CD4-positive, alpha-beta T cell (primary cell): Measurements from ENCODE around the gene AQP7. TPM values are rescaled to one million over a fixed set of nuclear protein-coding genes. Genes with fewer than 3 reads are reported as not detected.

ENCODE experiments used
- ATAC-seq: fragments of 200-7000 bp; cut with Tn5 transposase; one replicate; pipeline ENCODE4 v1.10.0; 2022; ENCODE audit warnings: mild to moderate bottlenecking; ENCODE audit not compliant: poor library complexity
- CTCF ChIA-PET: fragments of 350-600 bp; sonication (Branson Sonifier 250); formaldehyde crosslinking; loops from one replicate; lab custom pipeline; 2021; ENCODE audit warnings: antibody characterized with exemption, inconsistent platforms; lab: Charles Lee
- POLR2A ChIA-PET: fragments of 350-600 bp; sonication (Branson Sonifier 250); formaldehyde crosslinking; loops from one replicate; lab custom pipeline; 2021; ENCODE audit warnings: antibody characterized with exemption, inconsistent platforms; lab: Charles Lee
- DNase-seq, 14 experiments: peaks; one replicate each; pipeline ENCODE4 v3.0.0-alpha.2; 2013 to 2020; ENCODE audit warnings: mixed read lengths in 2 of 14
- H3K27ac ChIP-seq, 2 donors: one replicate each; pipeline versions ENCODE4 v1.5.1 to v1.7.0; 2013; ENCODE audit warnings: low read length in 2 of 2, low read depth in 1 of 2, mild to moderate bottlenecking in 1 of 2
- H3K27me3 ChIP-seq, 2 experiments: 1 replicate in 1 of 2; 2 replicates in 1 of 2; pipeline versions ENCODE4 v1.6.1 to v1.7.0; 2013; ENCODE audit warnings: low read length in 2 of 2, control low read depth in 1 of 2, mild to moderate bottlenecking in 1 of 2, moderate library complexity in 1 of 2; ENCODE audit not compliant: insufficient read depth in 2 of 2, control insufficient read depth in 1 of 2
- H3K36me3 ChIP-seq: one replicate; pipeline ENCODE4 v1.6.1; 2013; ENCODE audit warnings: low read length, control low read depth; ENCODE audit not compliant: insufficient read depth
- H3K4me1 ChIP-seq: one replicate; pipeline ENCODE4 v1.6.1; 2013; ENCODE audit warnings: low read length, control low read depth; ENCODE audit not compliant: insufficient read depth
- H3K4me3 ChIP-seq: one replicate; pipeline ENCODE4 v1.5.1; 2013; ENCODE audit warnings: mild to moderate bottlenecking, low read length, moderate library complexity
- H3K9me3 ChIP-seq, 2 experiments: 1 replicate in 1 of 2; 2 replicates in 1 of 2; pipeline versions ENCODE4 v1.6.1 to v1.7.0; 2013; ENCODE audit warnings: low read length in 2 of 2, mild to moderate bottlenecking in 2 of 2, control low read depth in 1 of 2, moderate library complexity in 1 of 2; ENCODE audit not compliant: control insufficient read depth in 1 of 2, insufficient read depth in 1 of 2
- H3K27ac Mint-ChIP-seq: one replicate; pipeline ENCODE4 v1.8.0; 2020; ENCODE audit warnings: mixed read lengths
- H3K27me3 Mint-ChIP-seq: one replicate; pipeline ENCODE4 v1.8.0; 2021; ENCODE audit warnings: mixed read lengths
- H3K36me3 Mint-ChIP-seq: one replicate; pipeline ENCODE4 v1.8.0; 2021; ENCODE audit warnings: low read depth, mixed read lengths
- H3K4me1 Mint-ChIP-seq: one replicate; pipeline ENCODE4 v1.8.0; 2021; ENCODE audit warnings: low read depth, mixed read lengths
- H3K4me3 Mint-ChIP-seq: one replicate; pipeline ENCODE4 v1.8.0; 2020; ENCODE audit warnings: mild to moderate bottlenecking, mixed read lengths
- H3K9me3 Mint-ChIP-seq: one replicate; pipeline ENCODE4 v1.8.0; 2020; ENCODE audit warnings: mixed read lengths
- intact Hi-C, 2 experiments: fragments of 100-400 bp; cut with DNase I in 1 of 2; cut with micrococcal nuclease in 1 of 2; formaldehyde crosslinking; loops; one replicate each; pipeline versions ENCODE4 v1.15.1 to v1.9.0; 2023 to 2025; cut with DNase I, micrococcal nuclease
- total RNA-seq, 174 experiments: library from RNA in 2 of 174; stranded (reverse) in 2 of 174; gene quantifications; one replicate each; pipeline ENCODE4 v1.2.3 and lab custom pipeline; 2021 to 2026
- TF ChIP-seq, protein P1 (sequence below): fragments of 200-600 bp; IDR thresholded peaks from one replicate; pipeline ENCODE4 v1.8.0; 2022; ENCODE audit warnings: antibody characterized with exemption, mild to moderate bottlenecking

AQP7 gene
- total RNA-seq, 2 experiments from 2014 or later: 0.25 to 0.27 TPM

DNA sequence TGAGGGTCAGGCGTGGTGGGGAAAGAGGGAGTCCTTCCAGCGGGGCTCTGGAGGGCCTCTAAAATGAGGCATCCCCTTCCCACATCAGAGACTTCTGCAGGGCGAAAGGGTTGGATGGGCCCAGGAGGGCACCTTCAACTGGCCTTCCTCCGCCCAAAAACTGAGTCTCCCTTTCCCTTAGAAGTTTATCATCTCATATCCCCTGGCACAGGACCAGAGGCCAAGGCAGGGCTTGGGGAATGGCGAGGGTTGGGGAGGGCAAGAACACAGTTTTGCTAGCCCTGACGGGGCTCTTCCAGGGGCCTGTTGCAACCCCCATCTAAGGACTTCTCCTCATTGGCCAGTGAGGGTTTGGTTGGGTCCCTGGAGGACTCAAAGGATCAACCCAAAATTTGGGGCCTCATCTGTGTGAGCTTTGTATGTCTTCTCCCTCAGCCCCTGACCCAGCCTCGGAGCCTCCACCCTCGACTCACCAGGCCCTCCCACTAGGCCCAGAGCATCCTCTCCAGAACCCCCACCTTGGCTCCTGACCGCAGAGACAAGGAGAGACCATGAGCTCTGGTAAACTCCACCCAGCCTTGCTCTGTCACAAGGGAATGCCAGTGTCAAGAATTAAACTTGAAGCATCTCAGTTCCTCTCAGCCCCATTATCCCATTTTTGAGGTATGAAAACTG lies 24.1 kb downstream of the AQP7 start:
- Histone ChIP-seq H3K4me1 (peaks cover 8% of the 10 kb centered on the region), H3K27me3 (no peaks in the 10 kb centered on the region), H3K4me3 (no peak overlapping the region), H3K36me3 (no peaks in the 10 kb centered on the region), H3K9me3 (no peaks in the 10 kb centered on the region), H3K27ac (no peak overlapping the region)
- ATAC-seq: no peak
- TF ChIP-seq, protein P1, sequence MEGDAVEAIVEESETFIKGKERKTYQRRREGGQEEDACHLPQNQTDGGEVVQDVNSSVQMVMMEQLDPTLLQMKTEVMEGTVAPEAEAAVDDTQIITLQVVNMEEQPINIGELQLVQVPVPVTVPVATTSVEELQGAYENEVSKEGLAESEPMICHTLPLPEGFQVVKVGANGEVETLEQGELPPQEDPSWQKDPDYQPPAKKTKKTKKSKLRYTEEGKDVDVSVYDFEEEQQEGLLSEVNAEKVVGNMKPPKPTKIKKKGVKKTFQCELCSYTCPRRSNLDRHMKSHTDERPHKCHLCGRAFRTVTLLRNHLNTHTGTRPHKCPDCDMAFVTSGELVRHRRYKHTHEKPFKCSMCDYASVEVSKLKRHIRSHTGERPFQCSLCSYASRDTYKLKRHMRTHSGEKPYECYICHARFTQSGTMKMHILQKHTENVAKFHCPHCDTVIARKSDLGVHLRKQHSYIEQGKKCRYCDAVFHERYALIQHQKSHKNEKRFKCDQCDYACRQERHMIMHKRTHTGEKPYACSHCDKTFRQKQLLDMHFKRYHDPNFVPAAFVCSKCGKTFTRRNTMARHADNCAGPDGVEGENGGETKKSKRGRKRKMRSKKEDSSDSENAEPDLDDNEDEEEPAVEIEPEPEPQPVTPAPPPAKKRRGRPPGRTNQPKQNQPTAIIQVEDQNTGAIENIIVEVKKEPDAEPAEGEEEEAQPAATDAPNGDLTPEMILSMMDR: no peak
- Mint-ChIP-seq H3K36me3 (peaks cover 4% of the 10 kb centered on the region), H3K4me3 (no peak overlapping the region), H3K4me1 (peaks cover 16% of the 10 kb centered on the region), H3K9me3 (no peaks in the 10 kb centered on the region), H3K27me3 (no peaks in the 10 kb centered on the region), H3K27ac (no peak overlapping the region)
- peak in 1 of 14 experiments; percentile 10 for DNase-seq
- POLR2A ChIA-PET: no interaction called here
- CTCF ChIA-PET: no interaction called here
- intact Hi-C loops: loop anchor here in 1 of 2 experiments (10.0 kb wide), 1 partner anchor 347 kb away; no protein-coding TSS in a partner anchor

DNA sequence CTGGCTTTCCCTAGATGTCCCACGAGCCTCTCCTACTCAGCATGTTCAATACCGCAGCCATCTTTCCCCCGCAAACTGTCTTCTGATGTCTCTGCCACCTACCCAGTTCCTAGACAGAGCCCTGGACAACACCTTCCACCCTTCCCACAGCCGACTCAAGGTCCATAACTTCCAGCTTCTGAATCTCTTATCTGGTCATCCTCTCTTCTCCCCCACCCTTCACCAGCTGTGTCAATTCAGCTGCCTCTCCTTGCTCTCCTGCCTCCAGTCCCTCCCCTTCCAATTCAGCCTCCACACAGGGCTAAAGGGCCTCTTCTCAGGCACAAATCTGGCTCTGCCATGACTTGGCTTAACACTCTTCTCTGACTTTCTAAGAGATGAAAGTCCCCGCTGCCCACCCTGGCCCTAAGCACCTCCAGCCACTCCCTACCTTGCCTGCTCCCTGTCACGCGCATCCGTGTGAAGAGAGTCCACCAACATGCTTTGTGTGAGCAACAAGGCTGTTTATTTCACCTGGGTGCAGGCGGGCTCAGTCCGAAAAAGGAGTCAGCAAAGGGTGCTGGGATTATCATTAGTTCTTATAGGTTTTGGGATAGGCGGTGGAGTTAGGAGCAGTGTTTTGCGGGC lies 25.2 kb downstream of the AQP7 start:
- DNase-seq (no peak), ATAC-seq (no peak)
- no peak overlapping the region for H3K4me3 Mint-ChIP-seq
- peaks cover 2% of the 10 kb centered on the region for H3K36me3 ChIP-seq
- intact Hi-C loops: loop anchor here in 1 of 2 experiments (10.0 kb wide), 1 partner anchor 348 kb away; no protein-coding TSS in a partner anchor
- H3K36me3 Mint-ChIP-seq: peaks cover 7% of the 10 kb centered on the region
- H3K4me1 Mint-ChIP-seq: peaks cover 16% of the 10 kb centered on the region
- TF ChIP-seq, protein P1: no peak
- H3K27ac ChIP-seq: no peak overlapping the region
- H3K4me3 ChIP-seq: no peak overlapping the region
- ChIA-PET POLR2A (no interaction called here), CTCF (no interaction called here)
- no peaks in the 10 kb centered on the region for H3K27me3 ChIP-seq
- no peak overlapping the region for H3K27ac Mint-ChIP-seq
- no peaks in the 10 kb centered on the region for H3K9me3 ChIP-seq
- no peaks in the 10 kb centered on the region for H3K9me3 Mint-ChIP-seq
- H3K4me1 ChIP-seq: peaks cover 8% of the 10 kb centered on the region
- no peaks in the 10 kb centered on the region for H3K27me3 Mint-ChIP-seq

DNA sequence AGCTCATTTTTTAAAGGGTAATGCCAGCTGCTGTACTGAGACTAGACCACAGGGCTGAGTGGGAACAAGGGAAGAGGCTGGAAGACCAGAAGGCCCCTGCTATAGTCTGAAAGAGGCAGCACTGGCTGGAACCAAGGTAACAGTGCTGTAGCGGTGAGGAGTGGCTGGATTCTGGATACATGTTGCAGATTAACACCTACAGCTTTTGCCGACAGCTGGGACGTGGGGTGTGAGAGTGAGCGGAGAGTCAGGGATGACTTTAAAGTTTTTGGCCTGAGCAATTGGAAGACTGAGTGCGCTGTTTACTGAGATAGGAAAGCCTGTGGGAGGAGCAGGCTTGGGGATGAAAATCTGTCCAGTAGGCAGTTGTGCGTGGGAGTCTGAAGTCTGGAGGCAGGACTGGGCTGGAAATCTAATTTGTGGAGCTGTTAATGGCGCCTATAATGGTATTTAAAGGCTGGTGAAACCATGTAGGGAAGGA lies 26.5 kb downstream of the AQP7 start:
- ATAC-seq (no peak), DNase-seq (no peak)
- Mint-ChIP-seq H3K9me3 (no peaks in the 10 kb centered on the region), H3K4me1 (peaks cover 16% of the 10 kb centered on the region), H3K27me3 (no peaks in the 10 kb centered on the region), H3K36me3 (peaks cover 18% of the 10 kb centered on the region), H3K27ac (no peak overlapping the region), H3K4me3 (no peak overlapping the region)
- ChIA-PET POLR2A (interaction anchor here (1.4 to 2.1 kb wide), 2 partner anchors 39 to 91 kb away, joined by 5 to 24 read pairs; no protein-coding TSS in a partner anchor), CTCF (interaction anchor here (0.5 to 2.8 kb wide), 7 partner anchors 16 to 224 kb away, joined by 3 to 37 read pairs (median 9); partner anchors contain the start of genes AQP3 and NOL6)
- Histone ChIP-seq H3K27ac (no peak overlapping the region), H3K27me3 (no peaks in the 10 kb centered on the region), H3K4me1 (peaks cover 8% of the 10 kb centered on the region), H3K9me3 (no peaks in the 10 kb centered on the region), H3K4me3 (no peak overlapping the region), H3K36me3 (peaks cover 9% of the 10 kb centered on the region)
- TF ChIP-seq, protein P1: no peak
- intact Hi-C loops: loop anchor here (1.0 to 10.0 kb wide), 5 partner anchors 39 to 349 kb away; no protein-coding TSS in a partner anchor
